ENCODE data around the gene TOX3. TPM values are rescaled to one million over a fixed set of nuclear protein-coding genes. Genes with fewer than 3 reads are reported as not detected.

TOX3 gene
- polyA plus RNA-seq, 2 of the 4 experiments (the other 2 are of a cell fraction), result 0.10 to 2.2 TPM

GRCh38 chr16:52389045-52389444 is 157.9 kb downstream of the TOX3 start:
- H3K9me3 ChIP-seq, result no peaks in the 10 kb centered on the region
- ChIA-PET POLR2A (no interaction called here), CTCF (interaction anchor here (1.0 kb wide), 1 partner anchor 458 kb away, joined by 3 read pairs; no protein-coding TSS in a partner anchor)
- no peak for FAIRE-seq
- H3K4me2 ChIP-seq, result no peak overlapping the region
- DNase-seq (ENCODE audit: low read depth in 1 of 2, low spot score in 1 of 2), result no peak
- no peaks in the 10 kb centered on the region; the same call in 2 of the 3 replicates for H3K4me1 ChIP-seq
- ATAC-seq, result no peak
- no peak overlapping the region for H3K4me3 ChIP-seq
- WGBS (ENCODE audit: missing lambda C conversion rate), result 19% methylated on average over 1 of the region's 1 CpG
- no peak overlapping the region for H3K27ac ChIP-seq
- TF ChIP-seq BHLHE40 (IDR thresholded peaks at IDR 0.05; ENCODE audit: low read depth, low read length), result no peak
- no peak for TF ChIP-seq FOSL2 (IDR thresholded peaks at IDR 0.05)
- no peak for TF ChIP-seq FOSL2 (CRISPR knock-in tag; IDR thresholded peaks at IDR 0.05)
- TF ChIP-seq EHMT2 (IDR thresholded peaks at IDR 0.05; ENCODE audit: low read depth), result no peak
- TF ChIP-seq POLR2AphosphoS2 (conservative IDR thresholded peaks at IDR 0.05; ENCODE audit: low read length), result no peak
- TF ChIP-seq CHD2 (IDR thresholded peaks at IDR 0.05; ENCODE audit: low read length, partially characterized antibody), result no peak
- no peak for TF ChIP-seq POLR2A (IDR thresholded peaks at IDR 0.05; ENCODE audit: low read length)
- TF ChIP-seq HOXA7 (CRISPR knock-in tag; IDR thresholded peaks at IDR 0.05), result no peak
- no peak for TF ChIP-seq TFCP2L1 (CRISPR knock-in tag; IDR thresholded peaks at IDR 0.05)
- no peak for TF ChIP-seq MAZ (IDR thresholded peaks at IDR 0.05; ENCODE audit: borderline replicate concordance, low read depth, low read length)
- TF ChIP-seq FOSB (CRISPR knock-in tag; IDR thresholded peaks at IDR 0.05), result no peak
